22Rv1 (cell line): Measurements from ENCODE around the gene UGGT2.
"Not testable (repeated sequence)": the region's sequence is repeated elsewhere in the genome, so short reads cannot be mapped to it uniquely, and the experiment has no call there.

Experiments used
- H3K27ac ChIP-seq: fragments of 450-650 bp; 2 replicates; pipeline ENCODE4 v1.5.1; 2017
- ZFX ChIP-seq: fragments of 450-650 bp; IDR thresholded peaks from 2 replicates; pipeline ENCODE4 v1.6.1; 2017; ENCODE audit warnings: antibody characterized with exemption, borderline replicate concordance
- TF ChIP-seq, protein P1 (sequence below): fragments of 450-650 bp; IDR thresholded peaks from 2 replicates; pipeline ENCODE4 v1.5.1; 2017; ENCODE audit warnings: mild to moderate bottlenecking

UGGT2 gene

DNA sequence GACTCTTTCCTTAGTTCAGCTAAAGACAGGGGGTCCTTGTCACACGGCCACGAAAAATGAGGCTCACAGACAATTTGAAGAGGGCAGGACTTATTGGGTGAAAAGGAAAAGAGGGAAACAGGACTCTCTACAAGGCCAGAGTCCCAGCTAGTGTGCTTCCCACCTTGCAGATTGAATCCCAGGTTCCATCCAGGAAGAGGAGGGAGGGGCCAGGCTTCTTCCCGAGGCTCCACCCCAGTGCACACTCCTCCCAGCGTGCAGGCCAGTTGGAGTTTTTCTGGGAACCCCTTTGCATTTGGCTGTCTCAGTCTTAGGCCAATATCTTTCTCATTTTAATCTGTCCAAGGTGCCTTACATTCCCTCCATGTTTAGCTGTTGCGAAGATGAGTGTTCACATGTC lies 269.5 kb downstream of the UGGT2 start:
- H3K27ac ChIP-seq, result no peak overlapping the region
- TF ChIP-seq, protein P1, sequence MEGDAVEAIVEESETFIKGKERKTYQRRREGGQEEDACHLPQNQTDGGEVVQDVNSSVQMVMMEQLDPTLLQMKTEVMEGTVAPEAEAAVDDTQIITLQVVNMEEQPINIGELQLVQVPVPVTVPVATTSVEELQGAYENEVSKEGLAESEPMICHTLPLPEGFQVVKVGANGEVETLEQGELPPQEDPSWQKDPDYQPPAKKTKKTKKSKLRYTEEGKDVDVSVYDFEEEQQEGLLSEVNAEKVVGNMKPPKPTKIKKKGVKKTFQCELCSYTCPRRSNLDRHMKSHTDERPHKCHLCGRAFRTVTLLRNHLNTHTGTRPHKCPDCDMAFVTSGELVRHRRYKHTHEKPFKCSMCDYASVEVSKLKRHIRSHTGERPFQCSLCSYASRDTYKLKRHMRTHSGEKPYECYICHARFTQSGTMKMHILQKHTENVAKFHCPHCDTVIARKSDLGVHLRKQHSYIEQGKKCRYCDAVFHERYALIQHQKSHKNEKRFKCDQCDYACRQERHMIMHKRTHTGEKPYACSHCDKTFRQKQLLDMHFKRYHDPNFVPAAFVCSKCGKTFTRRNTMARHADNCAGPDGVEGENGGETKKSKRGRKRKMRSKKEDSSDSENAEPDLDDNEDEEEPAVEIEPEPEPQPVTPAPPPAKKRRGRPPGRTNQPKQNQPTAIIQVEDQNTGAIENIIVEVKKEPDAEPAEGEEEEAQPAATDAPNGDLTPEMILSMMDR, result no peak
- no peak for TF ChIP-seq ZFX

DNA sequence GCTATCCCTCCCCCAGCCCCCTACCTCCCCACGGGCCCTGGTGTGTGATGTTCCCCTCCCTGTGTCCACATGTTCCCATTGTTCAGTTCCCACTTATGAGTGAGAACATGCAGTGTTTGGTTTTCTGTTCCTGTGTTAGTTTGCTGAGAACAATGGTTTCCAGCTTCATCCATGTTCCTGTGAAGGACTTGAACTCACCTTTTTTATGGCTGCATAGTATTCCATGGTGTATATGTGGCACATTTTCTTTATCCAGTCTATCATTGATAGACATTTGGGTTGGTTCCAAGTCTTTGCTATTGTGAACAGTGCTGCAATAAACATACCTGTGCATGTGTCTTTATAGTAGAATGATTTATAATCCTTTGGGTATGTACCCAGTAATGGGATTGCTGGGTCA lies 271.3 kb downstream of the UGGT2 start:
- H3K27ac ChIP-seq, result not testable (repeated sequence)

DNA sequence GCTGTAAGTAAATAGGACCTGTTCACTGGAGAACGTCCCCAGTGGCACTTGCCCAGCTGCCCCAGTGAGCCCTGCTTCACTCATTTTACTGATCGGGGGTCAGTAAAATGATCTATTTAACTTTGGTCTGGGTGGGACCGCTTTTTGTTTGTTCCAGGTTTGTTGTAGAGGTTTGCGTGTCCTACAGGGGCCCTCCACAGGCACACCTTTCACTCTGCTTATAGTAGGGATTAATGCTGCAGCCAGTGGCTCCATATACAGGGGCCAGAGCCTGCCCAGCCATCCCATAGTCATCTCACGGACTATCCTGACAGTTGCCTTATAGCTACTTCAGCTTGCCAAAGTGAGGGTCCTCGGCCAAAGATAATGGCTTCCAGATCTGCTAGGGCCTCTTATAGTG lies 272.2 kb downstream of the UGGT2 start:
- no peak for TF ChIP-seq ZFX
- TF ChIP-seq, protein P1, result no peak
- H3K27ac ChIP-seq, result no peak overlapping the region

DNA sequence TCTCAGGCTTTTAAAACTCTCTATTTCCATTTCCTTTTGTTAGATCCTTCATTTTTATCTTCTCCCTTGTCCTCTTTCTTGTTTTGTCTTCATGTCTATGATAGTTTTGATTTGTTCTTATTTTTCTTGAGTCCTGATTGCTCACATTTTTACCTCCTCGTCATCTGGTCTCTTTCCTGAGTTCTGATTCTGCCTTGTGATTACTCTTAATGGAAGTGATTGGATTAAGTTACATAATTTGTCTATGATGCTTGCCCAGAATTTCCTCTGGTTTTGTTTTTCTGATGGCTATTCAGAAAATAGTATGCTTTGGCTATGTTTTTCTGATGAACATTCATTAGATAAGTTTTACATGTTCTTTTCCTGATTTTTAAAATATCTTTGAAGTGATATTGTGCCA lies 273.7 kb downstream of the UGGT2 start:
- TF ChIP-seq, protein P1, result no peak
- TF ChIP-seq ZFX, result no peak
- no peak overlapping the region for H3K27ac ChIP-seq

DNA sequence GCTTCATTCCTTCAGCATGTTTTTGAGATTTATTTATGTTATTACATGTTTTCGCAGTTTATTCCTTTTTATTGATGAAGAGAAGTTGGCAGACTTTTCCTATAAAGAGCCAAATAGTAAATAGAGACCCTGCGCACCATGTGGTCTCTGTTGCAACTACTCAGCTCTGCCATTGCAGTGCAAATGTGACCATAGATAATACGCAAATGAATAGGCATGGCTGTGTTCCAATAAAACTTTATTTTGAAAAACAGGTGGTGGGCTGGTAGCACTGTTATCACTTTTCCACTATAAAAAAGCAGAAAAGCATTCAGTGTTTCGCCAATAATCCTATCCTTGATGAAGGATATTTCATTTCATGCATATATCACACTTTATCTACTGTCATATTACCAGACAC lies 281.3 kb downstream of the UGGT2 start:
- H3K27ac ChIP-seq, result no peak overlapping the region
- TF ChIP-seq ZFX, result no peak
- TF ChIP-seq, protein P1, result no peak

DNA sequence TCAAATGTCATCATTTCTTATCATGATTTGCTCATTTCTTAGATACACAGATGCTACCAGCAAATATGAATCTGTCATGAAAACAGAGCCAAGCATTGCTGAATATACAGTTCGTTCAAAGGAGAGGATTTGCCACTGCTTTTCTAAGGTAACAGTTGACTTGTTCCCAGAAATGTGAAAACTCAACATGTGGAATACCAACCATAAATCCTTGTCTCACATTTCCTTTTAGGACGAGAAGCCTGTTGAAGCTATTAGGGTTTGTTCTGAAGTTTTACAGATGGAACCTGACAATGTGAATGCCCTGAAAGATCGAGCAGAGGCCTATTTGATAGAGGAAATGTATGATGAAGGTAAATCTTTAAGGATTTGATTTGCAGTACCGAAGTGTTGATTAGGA lies 289.6 kb downstream of the UGGT2 start:
- TF ChIP-seq, protein P1, result no peak
- TF ChIP-seq ZFX, result no peak
- no peak overlapping the region for H3K27ac ChIP-seq

DNA sequence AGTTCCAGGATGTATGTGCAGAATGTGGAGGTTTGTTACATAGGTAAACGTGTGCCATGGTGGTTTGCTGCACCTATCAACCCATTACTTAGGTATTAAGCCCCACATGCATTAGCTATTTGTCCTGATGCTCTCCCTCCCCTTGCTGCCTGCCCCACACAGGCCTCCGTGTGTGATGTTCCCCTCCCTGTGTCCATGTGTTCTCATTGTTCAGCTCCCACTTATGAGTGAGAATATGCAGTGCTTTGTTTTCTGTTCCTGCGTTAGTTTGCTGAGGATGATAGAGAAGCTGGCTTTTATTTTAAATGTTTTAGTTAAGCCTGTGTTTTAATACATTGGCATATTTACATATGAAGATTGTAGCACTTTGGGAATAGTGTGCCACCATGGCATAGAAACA lies 290.6 kb downstream of the UGGT2 start:
- H3K27ac ChIP-seq, result not testable (repeated sequence)

DNA sequence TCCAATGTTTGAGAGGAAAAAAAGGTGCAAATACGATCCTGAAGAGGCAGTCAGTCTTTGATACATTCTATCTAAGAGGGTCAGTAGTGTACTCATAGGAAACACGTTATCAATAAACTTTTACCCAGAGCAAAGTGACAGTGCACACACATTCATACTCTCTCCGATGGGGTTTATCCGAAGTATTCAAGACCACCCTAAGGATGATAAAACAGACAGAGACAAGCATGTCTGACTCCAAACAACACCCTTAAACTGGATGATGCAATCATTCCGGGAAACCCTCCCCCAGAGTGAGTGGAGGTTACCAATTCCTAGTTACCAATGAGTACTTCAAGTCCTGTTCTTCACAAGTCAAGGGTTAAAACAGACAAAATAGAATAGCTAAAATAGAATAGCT lies 297.1 kb downstream of the UGGT2 start:
- H3K27ac ChIP-seq, result no peak overlapping the region
- no peak for TF ChIP-seq ZFX
- TF ChIP-seq, protein P1, result no peak

DNA sequence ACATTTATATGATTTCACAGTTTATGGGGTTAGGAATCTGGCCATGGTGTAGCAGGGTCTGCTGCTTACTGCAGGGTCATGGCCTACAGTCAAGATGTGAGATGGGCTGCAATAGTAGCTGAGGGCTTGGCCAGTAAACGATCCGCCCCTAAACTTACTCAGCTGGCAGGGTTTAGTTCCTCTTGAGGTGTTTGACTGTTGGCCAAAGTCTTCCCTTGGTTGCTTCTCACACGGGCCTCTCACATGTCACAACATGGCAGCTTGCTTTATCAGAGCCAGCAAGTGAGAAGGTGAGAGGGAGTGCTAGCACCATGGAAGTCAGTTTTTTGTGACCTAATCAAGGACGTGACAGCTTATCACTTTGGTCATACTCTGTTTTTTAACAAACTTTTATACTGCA lies 299.1 kb downstream of the UGGT2 start:
- TF ChIP-seq, protein P1, result no peak
- TF ChIP-seq ZFX, result no peak
- H3K27ac ChIP-seq, result no peak overlapping the region
